GM18517 (cell line): ENCODE data around the gene C4orf17.
"Not testable (repeated sequence)": the region's sequence is repeated elsewhere in the genome, so short reads cannot be mapped to it uniquely, and the experiment has no call there.

Experiments used
- ATAC-seq: cut with Tn5 transposase; IDR thresholded peaks from one replicate; pipeline ENCODE4 v1.9.1; 2021; ENCODE audit warnings: mild to moderate bottlenecking, moderate library complexity; ENCODE audit not compliant: unreplicated experiment

The C4orf17 gene

DNA sequence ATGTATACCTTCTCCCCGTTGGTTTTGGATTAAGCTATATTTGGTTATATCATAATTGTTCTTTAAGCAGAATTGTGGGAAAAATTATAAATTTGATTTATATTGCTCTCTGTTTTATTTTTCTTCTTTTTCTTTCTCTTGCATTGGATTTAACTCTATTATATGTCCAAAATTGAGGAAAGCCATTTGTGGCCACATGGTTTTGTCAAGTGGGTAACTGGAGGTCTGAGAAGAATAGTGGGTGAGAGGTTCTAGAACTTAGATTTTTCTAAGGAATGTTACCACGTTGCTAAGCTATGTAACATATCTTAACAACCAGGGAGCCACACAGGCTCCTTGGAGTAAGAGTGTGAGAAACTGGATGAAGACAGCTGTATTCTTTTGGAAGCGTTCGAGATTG lies at the start of gene C4orf17:
Gene C4orf17, plus strand, starts transcription at position 301 of the 400 bp plus-strand sequence. CDS start 2,061 bp downstream, outside the sequence.
- ATAC-seq = no peak

GRCh38 chr4:99461623-99462401 lies 49.0 kb upstream of the C4orf17 start:
- no peak for ATAC-seq

DNA sequence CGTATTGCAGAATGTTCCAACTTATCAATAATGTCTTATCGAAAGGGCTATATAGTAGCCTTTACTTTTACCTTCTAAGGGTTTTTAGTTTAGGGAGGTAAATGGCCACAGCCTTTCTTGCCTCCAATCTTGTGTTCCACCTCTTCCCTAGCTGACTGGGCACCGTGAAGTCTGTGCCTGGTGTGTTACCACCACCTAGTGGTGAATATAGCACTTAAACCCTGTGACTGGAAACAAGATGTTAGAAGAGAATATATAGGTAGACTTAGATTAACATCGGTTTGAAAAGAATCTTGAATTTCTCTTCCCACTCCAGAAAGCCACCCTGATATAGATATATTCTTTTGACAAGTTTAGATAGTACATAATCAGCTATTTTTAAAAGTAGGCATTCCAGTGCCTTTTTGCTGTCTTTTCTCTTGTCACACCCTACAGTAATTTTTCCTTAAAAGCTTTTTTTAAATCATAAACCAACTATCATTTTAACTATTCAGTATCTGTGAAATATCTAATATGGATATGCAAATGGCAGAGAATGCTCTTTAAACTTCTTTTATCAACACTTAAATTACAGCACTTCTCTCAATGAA lies 47.9 kb upstream of the C4orf17 start:
- ATAC-seq = peak; percentile 95

DNA sequence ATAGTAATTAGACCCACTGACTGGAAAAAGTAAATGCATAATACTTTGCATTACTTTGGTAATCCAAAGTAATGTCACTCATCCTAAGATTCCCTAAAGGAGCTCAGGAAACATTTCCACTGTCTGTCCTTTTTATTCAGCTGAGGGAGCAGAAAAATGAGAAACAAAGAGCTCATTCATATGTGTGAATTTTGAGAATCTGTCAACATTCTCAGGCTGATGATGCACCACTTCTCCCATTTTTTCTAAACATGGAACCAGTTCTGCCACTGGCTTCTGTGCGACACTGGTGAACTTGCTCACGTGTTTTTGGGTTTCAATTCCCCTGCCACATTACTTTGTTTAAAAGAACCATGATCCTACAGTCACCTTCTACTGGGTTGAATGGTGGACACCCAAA lies 47.3 kb upstream of the C4orf17 start:
- ATAC-seq = no peak

DNA sequence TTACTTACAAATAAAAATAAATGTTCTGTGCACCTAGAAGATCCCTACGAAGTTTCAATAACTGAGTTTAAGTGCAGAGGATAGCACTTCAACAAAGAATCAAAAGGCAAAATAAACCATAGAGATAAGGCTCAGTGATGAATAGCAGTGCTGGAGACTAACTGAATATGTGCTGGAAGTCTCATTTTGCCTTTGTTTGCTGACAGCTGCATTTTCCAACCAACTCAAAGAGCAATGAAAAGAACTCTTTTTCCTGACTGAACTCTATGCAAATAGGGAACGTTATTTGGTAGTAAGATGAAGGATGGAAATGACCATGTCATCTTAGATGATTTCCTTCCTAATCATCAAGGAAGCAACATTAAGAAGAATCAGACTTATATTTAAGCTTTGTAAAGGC lies 42.9 kb upstream of the C4orf17 start:
- ATAC-seq = no peak

- no peak for ATAC-seq
Measured at GRCh38 chr4:99468889-99469288, 41.9 kb upstream of the C4orf17 start.

GRCh38 chr4:99471349-99471748 lies 39.5 kb upstream of the C4orf17 start:
- ATAC-seq = no peak

- ATAC-seq = no peak
Measured at GRCh38 chr4:99471896-99472295, 38.9 kb upstream of the C4orf17 start.

GRCh38 chr4:99473131-99473530 lies 37.7 kb upstream of the C4orf17 start:
- ATAC-seq = no peak

GRCh38 chr4:99483636-99484035 lies 27.2 kb upstream of the C4orf17 start:
- no peak for ATAC-seq

GRCh38 chr4:99485212-99485611 lies 25.6 kb upstream of the C4orf17 start:
- no peak for ATAC-seq

GRCh38 chr4:99486648-99487047 lies 24.2 kb upstream of the C4orf17 start:
- ATAC-seq = not testable (repeated sequence)

GRCh38 chr4:99490286-99490685 lies 20.5 kb upstream of the C4orf17 start:
- ATAC-seq = no peak

DNA sequence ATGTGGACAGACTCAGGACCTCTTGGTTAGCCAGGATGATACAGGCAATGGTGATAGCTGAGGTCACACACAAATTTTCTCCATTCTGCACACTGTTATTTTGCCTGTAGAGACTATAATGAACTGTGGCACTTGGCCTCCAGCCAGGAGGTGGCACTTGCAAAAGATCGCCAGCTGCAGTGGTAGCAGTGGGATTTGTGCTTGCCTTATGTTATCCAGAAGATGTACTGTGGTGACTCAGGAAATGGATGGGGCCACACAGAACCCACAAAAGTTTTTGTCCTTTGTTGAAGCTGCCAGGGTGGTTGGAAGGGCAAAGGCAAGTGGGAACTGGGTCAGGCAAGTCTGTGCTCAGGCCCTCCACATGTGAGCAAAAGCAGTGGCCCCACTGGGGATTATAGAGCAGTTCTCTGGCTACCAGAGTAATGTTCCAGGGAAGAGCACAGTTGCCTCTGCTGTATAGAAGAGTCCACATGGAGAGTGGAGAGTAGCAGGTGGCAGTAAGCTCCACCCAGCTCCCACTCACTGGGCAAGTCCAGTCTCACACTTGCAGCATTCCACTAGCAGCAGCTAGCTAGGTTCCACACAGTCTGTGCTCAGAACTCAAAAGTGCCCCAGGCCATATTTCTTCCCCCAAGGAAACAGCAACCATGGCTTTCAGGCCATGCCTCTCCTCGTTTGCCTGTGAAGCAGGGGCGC lies 5.9 kb upstream of the C4orf17 start:
- ATAC-seq = no peak

GRCh38 chr4:99506781-99507180 lies 4.0 kb upstream of the C4orf17 start:
- no peak for ATAC-seq

GRCh38 chr4:99507349-99507748 lies 3.5 kb upstream of the C4orf17 start:
- ATAC-seq = no peak

DNA sequence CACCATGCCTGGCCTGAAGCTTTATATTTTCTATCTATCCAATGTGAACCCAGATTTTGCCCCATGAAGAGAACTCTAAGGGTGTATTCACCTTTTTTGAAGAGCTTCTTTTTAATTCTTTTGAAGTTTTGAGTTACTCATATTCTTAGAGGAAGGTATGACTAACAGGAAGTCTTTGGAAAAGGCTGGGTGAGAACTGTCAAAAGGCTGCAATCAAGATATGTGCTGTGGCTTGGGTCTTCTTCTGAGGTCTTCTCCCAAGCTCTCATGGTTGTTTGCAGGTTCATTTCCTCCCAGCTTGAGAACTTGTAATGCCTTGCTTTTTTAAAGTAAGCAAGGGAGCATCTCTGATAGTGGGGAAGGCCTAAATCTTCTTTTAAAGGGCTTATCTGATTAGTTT lies 3.1 kb upstream of the C4orf17 start:
- ATAC-seq = no peak

GRCh38 chr4:99518601-99519295 lies 7.9 kb downstream of the C4orf17 start:
- no peak for ATAC-seq

- ATAC-seq = no peak
Measured at GRCh38 chr4:99529228-99529627, 18.4 kb downstream of the C4orf17 start.

GRCh38 chr4:99529956-99530355 lies 19.1 kb downstream of the C4orf17 start:
- ATAC-seq = no peak

- ATAC-seq = not testable (repeated sequence)
Measured at GRCh38 chr4:99534699-99535098, 23.9 kb downstream of the C4orf17 start.
